HG02571 (cell line): ENCODE results near the gene ZNF608.

Source experiments
- ATAC-seq: cut with Tn5 transposase; IDR thresholded peaks from one replicate; pipeline ENCODE4 v1.9.1; 2021; ENCODE audit warnings: mild to moderate bottlenecking, moderate library complexity; ENCODE audit not compliant: unreplicated experiment

The ZNF608 gene

DNA sequence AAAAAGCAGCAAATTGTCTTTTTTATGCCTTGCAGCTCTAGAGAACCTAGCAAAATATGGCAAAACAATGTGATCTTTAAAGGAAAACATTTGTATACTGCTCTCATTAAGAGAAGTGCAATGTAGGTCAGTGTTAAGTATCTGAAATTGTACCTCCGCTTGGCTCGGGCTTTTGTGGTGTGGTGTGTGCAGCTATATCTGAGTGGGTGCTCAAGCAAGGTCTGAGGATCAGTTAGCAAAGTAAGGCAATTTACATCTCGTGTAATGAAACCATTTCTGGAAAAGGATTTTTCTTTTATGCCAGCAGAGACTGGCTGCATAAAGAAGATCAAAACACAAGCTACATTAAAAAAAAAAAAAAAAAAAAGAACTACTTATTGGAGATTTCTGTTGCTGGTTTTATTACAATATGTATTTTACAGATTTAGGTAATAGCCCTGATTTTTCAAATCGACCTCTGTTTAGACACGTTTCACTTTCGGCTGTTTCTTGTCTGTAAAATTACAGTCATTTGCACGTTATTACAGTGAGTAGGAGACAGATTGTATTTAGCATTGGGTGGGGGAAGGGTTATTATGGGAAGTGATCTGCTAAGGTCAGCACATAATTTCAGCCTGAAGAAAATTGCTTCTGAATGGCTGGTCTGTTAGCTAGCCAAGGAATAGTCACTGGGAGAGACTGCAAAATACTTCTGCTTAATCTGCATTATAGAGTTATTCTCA lies 7.9 kb upstream of the ZNF608 start:
- ATAC-seq: no peak

DNA sequence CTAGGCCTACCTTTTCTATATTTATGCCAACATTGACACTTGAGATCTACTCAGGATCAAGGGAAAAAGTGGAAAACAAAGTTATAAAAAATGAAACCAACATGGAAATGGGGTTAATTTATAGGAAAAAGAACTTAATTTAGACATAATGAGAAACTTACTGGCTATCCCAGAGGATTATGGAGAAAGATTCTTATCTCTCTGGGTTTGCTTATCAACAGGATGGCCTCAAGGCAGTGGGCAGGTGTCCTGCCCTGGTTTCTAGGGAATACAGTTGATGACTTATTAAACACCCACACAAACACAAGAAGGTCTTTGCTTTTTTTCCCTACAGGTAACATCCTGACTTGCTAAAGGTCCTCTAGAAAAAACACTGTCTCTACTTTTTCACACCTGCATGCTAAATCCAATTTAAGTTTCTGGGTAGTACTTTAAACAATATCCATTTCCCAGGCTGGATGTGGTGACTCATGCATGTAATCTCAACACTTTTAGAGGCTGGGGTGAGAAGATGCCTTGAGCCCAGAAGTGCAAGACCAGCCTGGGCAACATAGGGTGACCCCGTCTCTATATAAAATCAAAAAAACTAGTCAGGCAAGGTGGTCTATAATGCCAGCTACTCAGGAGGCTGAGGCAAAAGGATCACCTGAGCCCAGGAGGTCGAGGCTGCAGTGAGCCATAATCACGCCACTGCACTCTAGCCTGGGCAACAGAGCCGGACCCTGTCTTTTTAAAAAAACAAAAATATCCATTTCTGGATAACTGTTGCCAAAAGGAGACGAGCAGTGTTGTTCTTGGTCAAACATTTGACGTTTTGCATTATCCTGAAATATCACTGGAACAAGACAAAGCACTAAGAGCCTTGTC lies 6.6 kb upstream of the ZNF608 start:
- no peak for ATAC-seq

DNA sequence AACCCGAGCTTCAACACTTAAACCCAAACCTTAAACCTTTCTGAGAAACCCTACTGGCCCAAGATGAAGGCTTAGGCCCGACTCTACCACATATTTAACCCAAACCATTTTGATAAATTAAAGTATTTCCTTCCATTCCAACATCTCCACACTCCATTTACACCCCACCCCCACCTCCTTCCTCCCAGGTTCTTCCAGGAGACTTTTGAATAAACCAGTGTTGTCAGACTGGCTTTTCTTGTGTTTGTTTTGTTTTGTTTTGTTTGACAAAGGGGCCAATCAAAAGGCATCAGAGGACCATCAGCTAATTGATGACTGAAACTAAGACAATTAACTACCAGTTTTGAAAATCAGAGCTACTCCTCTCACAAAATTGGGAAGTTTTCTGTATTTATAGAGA lies 4.6 kb upstream of the ZNF608 start:
- ATAC-seq: no peak

DNA sequence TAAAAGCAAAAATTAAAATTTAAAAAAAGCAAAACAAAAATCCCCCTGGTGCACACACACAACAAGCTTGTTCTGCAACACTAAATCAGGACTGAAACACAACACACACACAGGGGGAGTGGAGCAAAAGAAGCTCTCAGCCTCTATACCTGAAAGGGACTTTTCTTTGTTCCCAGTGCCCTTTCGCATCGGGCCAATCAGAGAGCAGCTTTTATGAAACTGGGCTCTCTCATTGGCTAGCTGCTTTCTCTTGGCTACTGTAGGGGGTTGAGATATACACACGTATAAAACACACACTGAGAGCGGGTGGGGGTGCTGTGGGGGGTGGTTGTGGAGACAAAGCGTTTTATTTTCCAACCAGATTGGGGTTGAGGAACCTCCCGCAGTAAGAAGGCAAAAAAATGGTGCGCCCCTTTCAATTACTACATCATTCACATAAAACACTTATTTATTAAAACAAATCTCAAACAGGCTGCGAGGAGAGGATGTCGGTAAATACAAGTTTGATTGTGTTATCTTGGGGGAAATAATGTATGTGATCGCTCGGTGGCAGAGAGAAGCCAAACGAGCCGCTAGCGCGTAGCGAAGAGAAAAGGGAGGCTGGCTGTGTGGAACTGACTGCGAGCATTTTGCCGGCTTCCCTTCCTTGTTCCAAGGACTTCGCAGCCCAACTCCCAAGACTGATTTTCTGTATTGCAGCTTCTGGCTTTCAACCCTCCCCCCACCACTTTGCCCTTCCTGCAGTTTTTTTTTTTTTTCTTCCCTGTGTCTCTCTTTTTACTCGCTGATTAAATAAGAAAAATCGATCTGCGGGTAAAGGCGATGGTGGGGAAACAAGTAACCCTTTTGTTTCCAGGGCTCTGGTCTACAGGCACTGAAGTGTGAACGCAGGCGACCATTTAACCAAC lies 2.5 kb upstream of the ZNF608 start:
- ATAC-seq: peak; percentile 94

DNA sequence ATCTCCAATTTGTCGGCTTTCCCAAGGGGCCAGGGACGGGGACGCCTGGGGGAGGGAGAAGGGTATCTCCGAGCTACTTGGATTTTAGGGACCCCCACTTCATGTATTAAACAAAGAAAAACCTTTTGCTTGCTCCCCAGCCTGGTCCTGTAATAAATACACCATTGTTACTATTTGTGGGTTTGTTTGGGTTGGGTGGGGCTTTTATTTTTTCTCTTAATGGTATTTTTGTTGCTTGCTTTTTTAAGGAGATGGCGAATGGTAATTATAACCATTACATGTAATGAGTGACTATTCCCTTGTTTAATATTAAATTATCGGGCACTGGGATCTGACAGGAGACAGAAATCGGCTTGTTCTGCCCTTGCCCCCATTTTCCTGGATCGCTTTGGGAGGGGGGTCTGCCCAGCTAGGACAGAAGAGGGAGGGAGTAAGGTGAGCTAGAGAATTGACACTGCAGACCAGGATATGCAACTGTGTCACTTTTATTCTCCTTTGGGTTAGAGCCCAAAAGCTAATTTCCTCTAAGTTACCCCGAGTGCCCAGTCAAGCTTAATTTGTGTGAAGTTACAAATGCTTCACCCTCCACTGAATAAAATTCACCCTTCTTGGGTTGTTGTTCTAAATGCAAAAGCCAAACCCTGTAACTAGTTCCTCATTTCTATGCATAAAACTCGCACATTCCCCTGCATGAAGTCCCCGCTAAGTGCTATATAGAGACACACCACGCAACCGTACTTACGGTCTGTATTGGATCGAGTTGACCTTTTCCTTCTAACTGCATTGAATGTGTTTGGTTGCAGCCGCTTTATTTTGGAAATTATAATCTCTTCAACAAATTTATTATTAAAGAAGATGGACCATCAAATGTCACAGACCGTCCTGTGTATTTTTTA lies 1.6 kb upstream of the ZNF608 start:
- peak; percentile 48 for ATAC-seq

DNA sequence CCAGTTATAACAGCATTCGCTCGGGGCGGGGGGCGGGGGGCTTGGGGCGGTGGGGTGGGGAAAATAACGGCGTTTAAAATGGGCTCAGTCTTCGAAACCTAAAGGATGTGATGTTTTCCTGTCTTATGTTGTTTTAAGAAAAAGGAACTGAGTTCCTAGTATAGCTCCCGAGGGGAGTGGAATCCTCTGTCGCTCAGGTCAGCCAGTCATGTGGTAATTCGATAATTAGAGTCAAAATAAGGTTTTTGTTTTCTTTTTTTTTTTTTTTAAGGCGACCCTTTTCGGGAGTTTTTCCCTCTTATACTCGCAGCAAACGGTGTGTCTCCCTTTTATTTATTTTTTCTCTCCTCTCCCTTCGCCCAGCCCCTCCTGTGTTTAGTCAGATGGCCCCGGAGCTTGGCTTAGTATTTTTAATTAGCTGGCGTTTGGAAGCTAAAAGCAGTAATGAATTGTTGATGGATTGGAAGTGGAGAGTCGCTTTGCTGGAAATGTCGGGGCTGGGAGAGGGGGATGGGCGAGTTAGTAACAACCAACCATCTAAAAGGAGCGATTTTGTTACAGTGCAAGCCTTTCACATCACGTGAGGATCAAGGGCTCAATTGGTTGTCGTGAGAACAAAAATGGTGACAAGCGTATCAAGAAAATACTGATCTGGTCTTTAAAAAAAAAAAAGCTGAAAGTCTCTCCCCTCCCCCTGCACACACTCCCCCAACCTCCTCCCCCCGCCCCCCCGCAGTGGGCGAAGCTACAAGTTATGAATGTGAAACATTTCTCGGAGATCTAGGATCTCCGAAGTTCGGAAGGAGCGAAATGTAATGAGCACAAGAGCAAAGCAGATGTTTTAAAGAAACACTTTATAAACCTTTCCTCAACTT lies 714 bp upstream of the ZNF608 start:
- no peak for ATAC-seq

DNA sequence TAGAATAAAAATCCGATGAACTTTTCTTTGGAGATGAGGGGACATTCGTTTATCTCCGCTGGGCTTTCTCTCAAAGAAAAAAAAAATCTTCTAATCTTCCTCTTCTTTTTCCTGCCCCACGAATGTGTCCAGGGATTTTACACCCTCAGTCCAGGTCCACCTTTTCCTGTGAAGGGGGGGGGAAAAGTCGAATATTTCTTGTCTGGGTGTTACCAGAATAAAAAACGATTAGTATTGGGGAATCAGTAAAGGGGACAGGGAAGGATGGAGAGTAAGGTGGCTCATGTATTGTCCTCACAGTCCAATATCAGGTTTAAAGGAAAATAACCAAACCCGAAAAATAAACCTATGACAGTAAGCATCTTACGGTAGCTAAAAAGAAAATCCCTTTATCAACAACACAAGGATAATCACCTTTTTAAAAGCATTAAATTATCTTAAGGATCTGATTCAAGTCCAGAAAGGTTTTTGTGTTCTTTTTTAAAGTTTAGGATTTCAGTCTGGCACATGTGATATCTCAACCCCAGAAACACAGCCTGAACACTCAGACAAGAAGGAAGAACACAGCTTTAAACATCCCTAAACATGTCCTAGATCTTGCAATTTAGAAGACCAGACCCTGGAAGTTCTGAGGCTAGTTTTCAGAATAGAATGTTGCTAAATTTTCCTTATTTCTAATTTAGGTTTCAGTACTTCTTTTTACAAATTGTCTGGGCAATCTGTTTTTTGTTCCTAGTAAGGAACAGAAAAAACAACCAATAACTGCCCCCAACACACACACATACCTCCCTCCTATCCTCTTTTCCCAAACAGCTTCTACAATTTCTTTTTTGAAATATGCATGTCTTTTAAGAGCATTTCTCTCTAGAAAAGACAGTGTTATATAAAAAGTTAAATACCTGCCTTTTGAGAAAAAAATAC lies 1.2 kb downstream of the ZNF608 start:
- ATAC-seq: no peak

DNA sequence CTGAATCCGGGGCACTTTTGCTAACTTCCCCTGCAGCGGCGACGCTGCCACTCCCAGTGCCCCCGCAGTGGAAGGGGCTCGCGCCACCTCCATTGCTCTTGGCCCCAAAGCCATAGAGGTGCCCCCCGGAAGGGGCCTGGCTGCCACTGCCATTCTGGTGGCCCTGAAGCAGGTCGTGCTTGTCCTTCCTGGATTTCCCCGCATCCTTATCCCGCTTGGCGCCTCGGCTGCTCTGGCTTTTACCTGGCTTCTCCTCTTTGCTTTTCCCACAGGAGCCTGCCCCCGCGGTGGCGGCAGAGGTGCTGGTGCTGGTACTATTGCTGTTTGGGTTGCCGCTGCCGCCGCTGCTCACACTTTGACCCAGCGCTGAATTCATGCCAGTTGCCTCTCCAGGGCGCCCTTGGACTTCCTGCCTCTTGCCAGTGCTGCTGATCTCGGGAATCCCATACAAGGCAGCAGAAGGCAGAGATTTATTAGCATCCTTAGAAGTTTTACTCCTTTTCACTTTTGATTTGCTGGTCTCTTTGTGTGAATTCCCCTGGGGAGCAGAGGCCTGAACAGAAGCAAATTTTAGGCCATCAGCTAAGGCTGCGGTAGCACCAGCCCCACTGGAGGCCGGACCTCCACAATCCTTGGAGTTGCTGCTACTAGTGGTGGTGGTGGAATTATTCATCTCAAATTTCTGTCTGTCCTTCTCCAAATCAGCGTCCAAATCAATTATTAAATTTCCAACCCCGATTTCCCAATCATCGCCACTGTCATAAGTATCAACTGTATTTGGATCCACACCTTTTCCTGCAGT lies 2.1 kb downstream of the ZNF608 start:
- no peak for ATAC-seq

DNA sequence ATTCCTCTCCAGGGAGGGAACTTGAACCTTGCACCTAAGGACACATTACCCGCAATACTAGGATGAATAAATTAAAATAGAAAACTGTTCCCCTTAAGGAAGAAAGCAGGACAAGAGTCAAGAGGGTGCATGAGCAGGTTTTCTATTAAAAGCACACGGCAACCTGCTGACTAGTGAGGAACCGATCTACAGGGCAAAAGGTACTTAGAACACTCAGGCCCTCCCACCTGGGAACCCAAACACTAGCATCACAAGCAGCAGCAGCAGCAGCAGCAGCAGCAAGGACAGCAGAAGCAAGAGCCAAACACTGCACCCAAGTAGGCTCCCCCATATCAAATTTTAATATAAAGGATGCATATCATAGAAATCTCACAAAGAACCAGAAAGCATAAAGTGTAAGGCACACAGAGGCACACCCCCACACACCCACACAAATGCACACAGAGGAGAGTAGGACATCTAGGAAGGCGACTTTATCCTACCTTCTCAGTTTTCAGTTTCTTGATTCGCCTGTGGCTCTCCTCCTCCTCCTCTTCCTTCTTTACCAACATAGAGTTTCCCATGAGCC lies 2.8 kb downstream of the ZNF608 start:
- no peak for ATAC-seq

DNA sequence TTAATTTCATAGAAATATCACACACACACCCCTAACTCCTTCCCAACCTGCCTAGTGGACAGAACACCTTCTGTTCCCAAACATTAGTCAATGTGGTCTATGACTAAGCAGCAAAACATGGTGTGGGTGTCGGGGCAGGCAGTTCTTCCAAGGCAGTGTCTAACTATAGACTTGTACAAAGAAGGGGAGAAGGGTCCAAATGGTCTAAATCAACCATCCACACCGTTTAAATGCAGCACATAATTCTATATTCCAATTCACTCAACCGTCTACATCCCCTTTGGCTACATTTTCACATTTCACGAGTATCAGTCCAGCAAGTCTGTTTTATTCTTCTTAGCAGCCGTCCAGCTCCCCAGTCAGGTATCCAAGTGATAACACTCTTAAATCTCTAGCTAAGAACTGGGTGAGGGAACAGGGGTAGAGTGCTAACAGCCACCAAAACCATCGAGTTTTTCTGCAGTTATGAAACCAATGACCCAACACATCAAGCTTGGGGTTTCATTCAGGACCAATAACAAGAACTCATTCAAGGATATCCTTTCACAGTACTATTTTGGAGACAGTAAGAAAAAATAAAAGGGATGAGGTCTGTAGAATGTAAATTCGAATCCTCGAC lies 3.3 kb downstream of the ZNF608 start:
- ATAC-seq: no peak

DNA sequence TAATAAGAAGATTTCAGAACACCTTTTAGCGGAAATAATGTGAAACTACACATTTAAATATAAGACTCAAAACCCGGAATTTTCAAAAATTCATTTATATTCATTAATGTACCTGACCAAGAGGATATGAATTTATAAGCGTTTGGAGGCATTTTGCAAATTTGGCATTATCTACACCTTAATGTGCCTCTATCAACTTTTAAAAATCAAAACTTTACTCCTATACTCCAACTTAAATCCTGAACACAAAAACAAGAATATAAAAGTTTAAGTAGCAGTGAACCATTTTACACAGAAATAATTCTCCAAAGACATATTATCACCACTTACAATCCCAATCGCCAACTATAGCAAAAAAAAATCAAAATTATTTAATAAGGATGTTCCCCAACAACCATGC lies 3.9 kb downstream of the ZNF608 start:
- no peak for ATAC-seq

DNA sequence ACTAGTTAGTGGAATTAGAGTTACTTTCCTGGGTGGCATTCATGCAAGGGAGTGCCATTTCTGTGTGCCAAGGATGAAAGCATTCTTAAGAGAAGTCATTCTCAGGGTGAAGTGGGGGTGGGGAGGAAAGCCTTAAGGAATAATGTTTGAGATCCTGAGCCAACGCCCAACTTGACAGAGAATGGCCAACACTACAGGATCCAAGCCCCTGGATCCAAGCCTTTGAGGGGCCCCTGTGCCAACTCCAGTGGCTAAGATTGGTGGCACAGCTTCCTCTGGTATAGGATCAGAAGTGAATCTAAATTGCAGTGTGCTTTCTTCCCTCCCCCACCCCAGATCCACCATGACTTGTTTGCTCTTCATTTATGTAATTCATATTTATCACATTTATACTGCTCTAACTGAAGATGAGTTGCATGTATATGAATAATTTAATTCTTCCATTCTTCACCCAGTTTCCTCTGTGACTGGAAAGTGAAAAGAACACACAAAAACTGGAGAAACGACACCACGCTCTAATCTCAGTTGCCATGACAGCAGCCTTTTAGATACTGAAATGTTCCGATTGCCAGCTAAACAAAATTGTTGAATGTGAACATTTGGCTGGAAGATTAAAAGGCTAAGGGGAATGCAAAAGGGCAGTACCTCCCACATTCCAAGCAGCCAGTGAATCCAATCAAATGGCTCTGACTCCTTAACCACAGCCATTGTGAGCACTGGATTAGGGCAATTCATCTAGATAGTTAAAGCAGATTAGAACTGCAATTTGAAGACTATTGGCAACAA lies 4.5 kb downstream of the ZNF608 start:
- ATAC-seq: no peak

DNA sequence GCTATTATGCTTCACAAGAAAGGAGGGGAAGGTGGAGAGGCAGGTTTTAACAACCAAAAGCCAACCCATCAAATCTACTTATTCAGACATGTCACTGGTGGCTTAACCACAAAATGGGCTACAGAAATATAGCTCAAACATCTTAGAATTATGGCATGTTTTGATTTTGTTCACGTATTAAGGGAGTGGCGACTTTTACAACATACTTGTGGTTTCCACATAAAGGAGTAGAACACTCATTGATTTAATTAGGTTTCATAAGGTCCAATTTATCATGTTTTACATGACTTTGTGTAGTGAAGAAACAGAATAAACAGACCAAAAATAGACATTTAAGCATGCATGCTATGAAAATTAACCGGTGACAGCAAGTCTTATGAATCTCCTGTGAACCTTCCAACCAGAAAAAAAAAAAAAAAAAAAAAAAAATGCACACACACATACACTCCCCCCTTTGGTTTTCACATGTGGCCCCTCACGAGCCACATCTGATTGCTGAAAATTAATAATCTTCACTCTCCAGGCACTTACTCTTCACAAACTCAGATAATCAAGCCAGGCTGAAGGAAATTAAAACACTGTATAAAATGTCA lies 5.4 kb downstream of the ZNF608 start:
- ATAC-seq: no peak

DNA sequence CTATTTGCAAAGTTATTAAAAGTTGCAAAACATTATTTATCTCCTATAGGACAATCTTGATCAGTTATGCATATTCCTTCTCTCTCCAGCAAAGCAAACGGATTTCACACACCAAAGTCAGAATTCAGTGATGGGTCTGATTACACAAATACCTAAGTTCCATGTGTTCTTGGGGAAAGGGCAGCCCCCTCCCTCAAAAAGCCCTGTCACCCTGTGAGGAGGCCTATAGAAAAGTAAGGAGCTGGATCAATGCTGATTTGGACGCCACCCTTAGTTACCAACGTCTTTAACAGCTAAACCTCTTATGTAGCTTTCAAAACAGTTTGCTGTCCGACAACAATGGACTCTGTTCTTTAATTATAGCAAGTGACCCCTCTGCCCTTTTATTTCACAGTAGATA lies 6.4 kb downstream of the ZNF608 start:
- no peak for ATAC-seq

DNA sequence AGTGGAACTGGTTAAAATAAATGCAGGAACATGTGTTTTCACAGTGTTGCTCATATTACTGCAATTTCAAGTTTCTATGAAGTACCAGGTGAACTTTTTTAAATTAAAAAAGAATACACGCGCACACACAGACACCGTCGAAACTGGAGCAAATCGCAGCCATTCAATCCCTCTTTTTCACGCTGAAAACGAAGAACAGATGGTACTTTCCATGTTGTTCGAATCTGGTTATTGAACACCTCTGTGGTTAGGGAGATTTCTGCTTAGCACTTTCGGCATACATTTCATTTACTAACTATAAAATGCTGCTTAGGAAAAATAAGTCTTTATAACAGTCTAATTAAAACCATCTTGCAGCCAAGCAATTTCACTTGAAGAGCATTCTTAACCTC lies 6.8 kb downstream of the ZNF608 start:
- ATAC-seq: no peak
